Heart left ventricle (tissue), 16 donors: Measurements from ENCODE around the gene CLEC16A. TPM values are rescaled to one million over a fixed set of nuclear protein-coding genes. Genes with fewer than 3 reads are reported as not detected.
A peak's percentile ranks its signal among the peaks of the same experiment; 100 is the strongest.

Experiments
- ATAC-seq, 4 donors: fragments of 200-7000 bp; cut with Tn5 transposase; one replicate each; pipeline ENCODE4 v1.9.1; 2020 to 2022; ENCODE audit warnings: moderate library complexity in 4 of 4, mild to moderate bottlenecking in 3 of 4, moderate number of reproducible peaks in 1 of 4
- DNase-seq, 5 donors: peaks; one replicate each; pipeline ENCODE4 v3.0.0-alpha.2; 2020
- H3K27ac ChIP-seq, 12 donors: fragments of 200-600 bp; sonication (generic) in 4 of 12; one replicate each; pipeline versions ENCODE4 v1.5.0 to v1.8.0; 2016 to 2022; ENCODE audit warnings: mild to moderate bottlenecking in 2 of 12
- H3K27me3 ChIP-seq, 9 donors: fragments of 200-600 bp; sonication (generic) in 2 of 9; one replicate each; pipeline versions ENCODE4 v1.5.1 to v1.8.0; 2016 to 2022; ENCODE audit warnings: mild to moderate bottlenecking in 3 of 9
- H3K36me3 ChIP-seq, 9 donors: fragments of 200-600 bp; sonication (generic) in 2 of 9; one replicate each; pipeline versions ENCODE4 v1.5.0 to v1.8.0; 2018 to 2022; ENCODE audit warnings: mild to moderate bottlenecking in 2 of 9
- H3K4me1 ChIP-seq, 12 donors: fragments of 200-600 bp; sonication (generic) in 4 of 12; one replicate each; pipeline versions ENCODE4 v1.5.0 to v1.8.0; 2016 to 2022; ENCODE audit warnings: mild to moderate bottlenecking in 3 of 12
- H3K4me3 ChIP-seq, 12 donors: fragments of 200-600 bp; sonication (generic) in 4 of 12; one replicate each; pipeline versions ENCODE4 v1.5.0 to v1.8.0; 2017 to 2022; ENCODE audit warnings: mild to moderate bottlenecking in 9 of 12, moderate library complexity in 4 of 12
- H3K9me3 ChIP-seq, 12 donors: fragments of 200-600 bp; sonication (generic) in 4 of 12; one replicate each; pipeline versions ENCODE4 v1.5.0 to v1.8.0; 2016 to 2022; ENCODE audit warnings: mild to moderate bottlenecking in 1 of 12
- CTCF ChIP-seq, 12 donors: fragments of 200-600 bp; sonication (generic) in 4 of 12; IDR thresholded peaks; one replicate each; pipeline versions ENCODE4 v1.5.0 to v1.8.0; 2018 to 2022; ENCODE audit warnings: antibody characterized with exemption in 12 of 12, mild to moderate bottlenecking in 5 of 12
- POLR2A ChIP-seq, 2 donors: fragments of 450-650 bp; IDR thresholded peaks; one replicate each; pipeline ENCODE4 v1.6.1; 2017; ENCODE audit warnings: antibody characterized with exemption in 2 of 2, mild to moderate bottlenecking in 2 of 2, moderate library complexity in 2 of 2
- WGBS, 4 donors: extraction: QIAGEN DNeasy Blood & Tissue Kit in 2 of 4; methylation state at CpG; one replicate each; pipeline versions ENCODE4 v1.1.5 to v1.1.7; 2013 to 2018; 5-methylcytosine and 5-hydroxymethylcytosine counted together
- intact Hi-C, 10 donors: fragments of 100-400 bp; cut with DNase I; formaldehyde crosslinking; loops; one replicate each; pipeline versions ENCODE4 v1.11.1 to v1.14.2; 2022
- polyA plus RNA-seq, 2 donors: library from polyadenylated mRNA; stranded (reverse); fragments of 200-250 nt; gene quantifications; one replicate each; pipeline ENCODE4 v1.2.3, GENCODE V29; 2013
- total RNA-seq, 9 donors: library from RNA; depleted of rRNA in 2 of 9; stranded (reverse); fragments of >200 nt in 2 of 9; fragmentation: NEBNext Ultra II Directional in 3 of 9; extraction: Animal tissue kit (Norgen Biotek cat#: 25700) in 3 of 9; gene quantifications; one replicate each; pipeline versions ENCODE4 v1.1.0 to v1.2.4, GENCODE V29; 2016 to 2023
- donor health status: ischemic (EF 13 %, LVEDD 7.1; RV severe dilation, severe dysfunction).
- donor health status: healthy with polysubstance abuse.
- donor health status: DM: no; HTN: yes; CAD: no.
- donor health status: DM: no; HTN: no; CAD: no.
- donor health status: ischemic (EF 25% LVEDD 6.9; RV normal size, moderate dysfunction).
- donor health status: ischemic (EF 25% LVEDD 5.7; RV mildly dilated, moderate dysfunction).
- donor health status: healthy.
- donor health status: DM: yes; HTN: yes; CAD: no.
- donor health status: ischemic (EF 35%, LVEDD 5.7; RV mildly dilated, moderate dysfunction).
- donor health status: nonischemic (EF 11% LVEDD 7.7; RV severe dilation, severe dysfunction).
- donor health status: DM: yes; HTN: yes; CAD: no.
- donor health status: PGD.
- donor health status: ischemic (EF 29% LVEDD 5.4; RV normal size, mild dysfunction).
- donor health status: nonischemic (EF 23%, LVEDD 6.1; RV moderate dilation, normal function).

CLEC16A gene
- total and polyA plus RNA-seq, 11 donors = 13.8 to 41.1 (median 23.7) TPM

DNA sequence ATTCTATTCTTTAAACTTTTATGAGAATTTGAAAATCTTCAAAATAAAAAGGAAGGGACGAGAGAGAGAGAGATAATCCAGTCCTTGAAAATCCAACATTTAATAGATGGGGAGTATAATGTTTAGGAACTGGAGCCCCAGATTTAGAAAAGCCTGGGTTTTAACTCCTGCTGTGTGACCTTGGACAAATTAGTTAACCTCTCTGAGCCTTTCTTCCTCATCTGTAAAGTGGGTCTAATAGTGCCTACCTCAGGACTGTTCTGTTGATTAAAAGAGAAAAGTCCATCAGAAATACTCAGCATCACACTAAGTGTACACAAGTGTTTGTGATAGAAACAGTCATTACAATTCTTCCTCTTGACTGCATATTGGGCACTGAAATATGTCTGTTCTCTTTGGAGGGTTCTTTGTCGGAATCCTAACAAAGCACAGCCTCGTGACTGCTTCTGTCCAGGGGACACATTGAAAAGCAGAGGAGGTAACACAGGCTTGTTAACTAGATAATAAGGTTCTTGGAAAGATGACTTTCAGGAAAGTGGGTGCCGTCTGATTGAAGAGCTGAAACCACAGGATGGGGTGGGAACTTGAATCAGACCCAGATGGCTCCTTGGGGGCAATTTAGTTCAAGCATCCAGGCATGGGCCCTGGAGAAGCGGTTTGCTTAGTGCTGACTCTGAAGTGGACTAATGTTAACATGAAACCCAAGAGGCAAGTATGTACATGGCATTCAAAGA, 128.2 kb downstream of the CLEC16A start:
- no peak for ATAC-seq
- Histone ChIP-seq H3K27me3 (no peaks in the 10 kb centered on the region), H3K36me3 (peaks cover 0 to 35% (median 17%) of the 10 kb centered on the region in 9 donors), H3K4me3 (no peak overlapping the region), H3K9me3 (no peaks in the 10 kb centered on the region), H3K27ac (no peak overlapping the region), H3K4me1 (no peaks in the 10 kb centered on the region)
- intact Hi-C loops = loop anchor here in 1 of 10 donors (5.0 kb wide), 1 partner anchor 100 kb away; no protein-coding TSS in a partner anchor
- no peak for TF ChIP-seq POLR2A (IDR thresholded peaks at IDR 0.05)
- TF ChIP-seq CTCF (IDR thresholded peaks at IDR 0.05) = no peak
- no peak for DNase-seq
- 79 to 89% (median 83%) methylated on average over 5 of the region's 5 CpGs for WGBS, 4 donors

- H3K4me3 ChIP-seq = no peak overlapping the region
- intact Hi-C loops = loop anchor here in 1 of 10 donors (5.0 kb wide), 1 partner anchor 101 kb away; no protein-coding TSS in a partner anchor
- no peaks in the 10 kb centered on the region for H3K9me3 ChIP-seq
Measured at GRCh38 chr16:11073407-11073999, 129.1 kb downstream of the CLEC16A start.

GRCh38 chr16:11074131-11074530, 129.8 kb downstream of the CLEC16A start:
- DNase-seq (no peak), ATAC-seq (no peak)
- H3K27me3 ChIP-seq = no peaks in the 10 kb centered on the region
- H3K4me1 ChIP-seq = peaks cover 0 to 13% (median 6%) of the 10 kb centered on the region in 12 donors
- H3K9me3 ChIP-seq = no peaks in the 10 kb centered on the region
- H3K27ac ChIP-seq = no peak overlapping the region
- peaks cover 0 to 24% (median 12%) of the 10 kb centered on the region in 9 donors for H3K36me3 ChIP-seq
- intact Hi-C loops = loop anchor here in 1 of 10 donors (5.0 kb wide), 1 partner anchor 102 kb away; no protein-coding TSS in a partner anchor
- no peak for TF ChIP-seq CTCF (IDR thresholded peaks at IDR 0.05)
- TF ChIP-seq POLR2A (IDR thresholded peaks at IDR 0.05) = no peak
- H3K4me3 ChIP-seq = no peak overlapping the region

More at GRCh38 chr16:11073407-11073999, 129.1 kb downstream of the CLEC16A start:
- Histone ChIP-seq H3K27me3 (no peaks in the 10 kb centered on the region), H3K4me1 (peaks cover 0 to 6% (median under 1%) of the 10 kb centered on the region in 12 donors), H3K36me3 (peaks cover 0 to 29% (median 17%) of the 10 kb centered on the region in 9 donors), H3K27ac (no peak overlapping the region)
- no peak for TF ChIP-seq CTCF (IDR thresholded peaks at IDR 0.05)
- TF ChIP-seq POLR2A (IDR thresholded peaks at IDR 0.05) = no peak
- ATAC-seq (no peak), DNase-seq (no peak)
- 92 to 96% (median 95%) methylated on average over 11 of the region's 11 CpGs for WGBS, 4 donors

DNA sequence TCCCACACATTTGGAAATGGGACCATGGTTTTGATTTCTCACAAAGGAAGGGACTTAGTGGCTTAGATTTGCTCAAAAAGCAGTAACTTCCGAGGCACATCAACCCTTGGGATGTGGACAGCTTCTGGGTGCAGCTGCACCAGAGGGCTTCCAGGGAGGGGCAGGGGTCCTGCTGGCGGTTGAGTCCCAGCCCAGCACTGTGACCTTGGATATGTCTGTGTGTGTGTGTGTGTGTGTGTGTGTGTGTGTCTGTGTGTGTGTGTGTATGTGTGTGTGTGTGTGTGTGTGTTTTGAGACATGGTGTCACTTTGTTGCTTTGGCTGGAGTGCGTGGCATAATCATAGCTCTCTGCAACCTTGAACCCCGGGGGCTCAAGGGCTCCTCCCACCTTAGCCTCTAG, 130.8 kb downstream of the CLEC16A start:
- H3K4me3 ChIP-seq = no peak overlapping the region
- H3K36me3 ChIP-seq = peaks cover 0 to 19% (median 10%) of the 10 kb centered on the region in 9 donors
- no peaks in the 10 kb centered on the region for H3K9me3 ChIP-seq
- H3K4me1 ChIP-seq = peaks cover 0 to 22% (median 8%) of the 10 kb centered on the region in 12 donors
- no peaks in the 10 kb centered on the region for H3K27me3 ChIP-seq
- no peak overlapping the region for H3K27ac ChIP-seq
- ATAC-seq = no peak
- intact Hi-C loops = no loop called here
- WGBS, 4 donors = 86 to 100% (median 98%) methylated on average over 4 of the region's 4 CpGs
- TF ChIP-seq POLR2A (IDR thresholded peaks at IDR 0.05) (no peak), CTCF (IDR thresholded peaks at IDR 0.05) (no peak)
- peak in 1 of 5 donors; percentile 3 for DNase-seq
